T-helper 1 cell treated with Interleukin-12 subunit alpha and Interleukin-12 subunit beta and Interleukin-4 antibody, amounts not matched to agents 30 μg/mL and 1 μg/mL, for 36 hours (primary cell): ENCODE data around the gene KRTAP5-1.

Experiments used
- H3K27ac Mint-ChIP-seq: one replicate; pipeline ENCODE4 v1.8.0; 2021; ENCODE audit warnings: mild to moderate bottlenecking, mixed read lengths
- H3K27me3 Mint-ChIP-seq: one replicate; pipeline ENCODE4 v1.8.0; 2021; ENCODE audit warnings: low read depth, mixed read lengths
- H3K36me3 Mint-ChIP-seq: one replicate; pipeline ENCODE4 v1.8.0; 2021; ENCODE audit warnings: low read depth, mixed read lengths
- H3K4me1 Mint-ChIP-seq: one replicate; pipeline ENCODE4 v1.8.0; 2021; ENCODE audit warnings: low read depth, mixed read lengths
- H3K4me3 Mint-ChIP-seq: one replicate; pipeline ENCODE4 v1.8.0; 2021; ENCODE audit warnings: mild to moderate bottlenecking, moderate library complexity, mixed read lengths
- H3K9me3 Mint-ChIP-seq: one replicate; pipeline ENCODE4 v1.8.0; 2021; ENCODE audit warnings: mixed read lengths

Gene KRTAP5-1

GRCh38 chr11:1562469-1563148, 22.5 kb downstream of the KRTAP5-1 start:
- Mint-ChIP-seq H3K4me1 (no peaks in the 10 kb centered on the region), H3K27me3 (no peaks in the 10 kb centered on the region), H3K9me3 (no peaks in the 10 kb centered on the region), H3K4me3 (no peak overlapping the region), H3K27ac (no peak overlapping the region), H3K36me3 (no peaks in the 10 kb centered on the region)

GRCh38 chr11:1561955-1562354, 23.1 kb downstream of the KRTAP5-1 start:
- Mint-ChIP-seq H3K27ac (no peak overlapping the region), H3K36me3 (no peaks in the 10 kb centered on the region), H3K4me1 (no peaks in the 10 kb centered on the region)

GRCh38 chr11:1561266-1561665, 23.8 kb downstream of the KRTAP5-1 start:
- Mint-ChIP-seq H3K27ac (no peak overlapping the region), H3K27me3 (no peaks in the 10 kb centered on the region), H3K9me3 (no peaks in the 10 kb centered on the region), H3K4me1 (no peaks in the 10 kb centered on the region), H3K4me3 (no peak overlapping the region), H3K36me3 (no peaks in the 10 kb centered on the region)

More at GRCh38 chr11:1561955-1562354, 23.1 kb downstream of the KRTAP5-1 start:
- no peaks in the 10 kb centered on the region for H3K9me3 Mint-ChIP-seq
- H3K27me3 Mint-ChIP-seq, result no peaks in the 10 kb centered on the region
- H3K4me3 Mint-ChIP-seq, result no peak overlapping the region

- Mint-ChIP-seq H3K9me3 (no peaks in the 10 kb centered on the region), H3K36me3 (no peaks in the 10 kb centered on the region), H3K27me3 (no peaks in the 10 kb centered on the region), H3K4me3 (no peak overlapping the region), H3K27ac (no peak overlapping the region), H3K4me1 (no peaks in the 10 kb centered on the region)
Observed at GRCh38 chr11:1560649-1561251, 24.3 kb downstream of the KRTAP5-1 start.

- Mint-ChIP-seq H3K36me3 (no peaks in the 10 kb centered on the region), H3K27ac (no peak overlapping the region), H3K27me3 (no peaks in the 10 kb centered on the region), H3K9me3 (no peaks in the 10 kb centered on the region), H3K4me3 (no peak overlapping the region), H3K4me1 (no peaks in the 10 kb centered on the region)
Observed at GRCh38 chr11:1560002-1560648, 25.0 kb downstream of the KRTAP5-1 start.

- Mint-ChIP-seq H3K4me3 (no peak overlapping the region), H3K36me3 (no peaks in the 10 kb centered on the region), H3K4me1 (no peaks in the 10 kb centered on the region), H3K27ac (no peak overlapping the region), H3K27me3 (no peaks in the 10 kb centered on the region), H3K9me3 (no peaks in the 10 kb centered on the region)
Observed at GRCh38 chr11:1559111-1559951, 25.8 kb downstream of the KRTAP5-1 start.

GRCh38 chr11:1558775-1559110, 26.3 kb downstream of the KRTAP5-1 start:
- no peak overlapping the region for H3K4me3 Mint-ChIP-seq
- no peaks in the 10 kb centered on the region for H3K27me3 Mint-ChIP-seq
- H3K9me3 Mint-ChIP-seq, result no peaks in the 10 kb centered on the region
- H3K4me1 Mint-ChIP-seq, result no peaks in the 10 kb centered on the region
- no peak overlapping the region for H3K27ac Mint-ChIP-seq
- H3K36me3 Mint-ChIP-seq, result no peaks in the 10 kb centered on the region

GRCh38 chr11:1557904-1558774, 26.9 kb downstream of the KRTAP5-1 start:
- Mint-ChIP-seq H3K36me3 (no peaks in the 10 kb centered on the region), H3K4me3 (no peak overlapping the region), H3K27ac (no peak overlapping the region), H3K27me3 (no peaks in the 10 kb centered on the region), H3K9me3 (no peaks in the 10 kb centered on the region), H3K4me1 (no peaks in the 10 kb centered on the region)

GRCh38 chr11:1557051-1557884, 27.8 kb downstream of the KRTAP5-1 start:
- Mint-ChIP-seq H3K36me3 (no peaks in the 10 kb centered on the region), H3K27me3 (no peaks in the 10 kb centered on the region), H3K27ac (no peak overlapping the region), H3K9me3 (no peaks in the 10 kb centered on the region), H3K4me3 (no peak overlapping the region), H3K4me1 (no peaks in the 10 kb centered on the region)

- no peaks in the 10 kb centered on the region for H3K9me3 Mint-ChIP-seq
- H3K4me3 Mint-ChIP-seq, result no peak overlapping the region
- H3K4me1 Mint-ChIP-seq, result no peaks in the 10 kb centered on the region
- H3K27ac Mint-ChIP-seq, result no peak overlapping the region
- no peaks in the 10 kb centered on the region for H3K27me3 Mint-ChIP-seq
- H3K36me3 Mint-ChIP-seq, result no peaks in the 10 kb centered on the region
Observed at GRCh38 chr11:1556278-1556902, 28.7 kb downstream of the KRTAP5-1 start.

GRCh38 chr11:1555713-1556153, 29.4 kb downstream of the KRTAP5-1 start:
- Mint-ChIP-seq H3K27me3 (no peaks in the 10 kb centered on the region), H3K36me3 (no peaks in the 10 kb centered on the region), H3K4me3 (no peak overlapping the region), H3K4me1 (no peaks in the 10 kb centered on the region), H3K9me3 (no peaks in the 10 kb centered on the region), H3K27ac (no peak overlapping the region)

GRCh38 chr11:1554981-1555712, 29.9 kb downstream of the KRTAP5-1 start:
- Mint-ChIP-seq H3K9me3 (no peaks in the 10 kb centered on the region), H3K4me3 (no peak overlapping the region)

More at GRCh38 chr11:1554981-1555712, 29.9 kb downstream of the KRTAP5-1 start:
- H3K4me1 Mint-ChIP-seq, result no peaks in the 10 kb centered on the region
- H3K27me3 Mint-ChIP-seq, result peaks cover 4% of the 10 kb centered on the region
- H3K36me3 Mint-ChIP-seq, result no peaks in the 10 kb centered on the region
- no peak overlapping the region for H3K27ac Mint-ChIP-seq
